Brain microvascular endothelial cell (primary cell): Measurements from ENCODE around the gene DNLZ.

Experiments used
- DNase-seq: peaks from one replicate; pipeline ENCODE4 v3.0.0-alpha.2; 2020
- H3K27ac ChIP-seq: fragments of 250-450 bp; sonication (Bioruptor Pico); 2 replicates; pipeline ENCODE4 v1.5.1; 2020; ENCODE audit warnings: mild to moderate bottlenecking, moderate library complexity
- H3K27me3 ChIP-seq: fragments of 250-450 bp; sonication (Bioruptor Pico); replicated peaks from 2 replicates; pipeline ENCODE4 v1.5.1; 2020; ENCODE audit warnings: mild to moderate bottlenecking
- H3K36me3 ChIP-seq: fragments of 250-450 bp; sonication (Bioruptor Pico); replicated peaks from 2 replicates; pipeline ENCODE4 v1.5.1; 2020; ENCODE audit warnings: mild to moderate bottlenecking
- H3K4me3 ChIP-seq: 2 replicates; pipeline ENCODE4 v1.5.1; 2011; ENCODE audit warnings: low read depth, mild to moderate bottlenecking, control low read depth, low read length, moderate library complexity
- in situ Hi-C: cut with HindIII; loops from 2 replicates; pipeline ENCODE4 v1.10.0; 2017; ENCODE audit warnings: low sequenced_read_pairs, low pct_ligation_motif_present
- TF ChIP-seq, protein P1 (sequence below): IDR thresholded peaks from 2 replicates; pipeline ENCODE4 v1.5.1; 2011; ENCODE audit warnings: low read depth, mild to moderate bottlenecking, moderate library complexity, low read length, control low read depth, inconsistent platforms; ENCODE audit errors: missing control alignments

DNLZ gene

GRCh38 chr9:136329636-136330405 is 33.7 kb downstream of the DNLZ start:
- no peak for DNase-seq
- no peak overlapping the region for H3K27ac ChIP-seq
- no peaks in the 10 kb centered on the region for H3K36me3 ChIP-seq
- H3K27me3 ChIP-seq = no peaks in the 10 kb centered on the region
- in situ Hi-C loops = no loop called here
- TF ChIP-seq, protein P1, sequence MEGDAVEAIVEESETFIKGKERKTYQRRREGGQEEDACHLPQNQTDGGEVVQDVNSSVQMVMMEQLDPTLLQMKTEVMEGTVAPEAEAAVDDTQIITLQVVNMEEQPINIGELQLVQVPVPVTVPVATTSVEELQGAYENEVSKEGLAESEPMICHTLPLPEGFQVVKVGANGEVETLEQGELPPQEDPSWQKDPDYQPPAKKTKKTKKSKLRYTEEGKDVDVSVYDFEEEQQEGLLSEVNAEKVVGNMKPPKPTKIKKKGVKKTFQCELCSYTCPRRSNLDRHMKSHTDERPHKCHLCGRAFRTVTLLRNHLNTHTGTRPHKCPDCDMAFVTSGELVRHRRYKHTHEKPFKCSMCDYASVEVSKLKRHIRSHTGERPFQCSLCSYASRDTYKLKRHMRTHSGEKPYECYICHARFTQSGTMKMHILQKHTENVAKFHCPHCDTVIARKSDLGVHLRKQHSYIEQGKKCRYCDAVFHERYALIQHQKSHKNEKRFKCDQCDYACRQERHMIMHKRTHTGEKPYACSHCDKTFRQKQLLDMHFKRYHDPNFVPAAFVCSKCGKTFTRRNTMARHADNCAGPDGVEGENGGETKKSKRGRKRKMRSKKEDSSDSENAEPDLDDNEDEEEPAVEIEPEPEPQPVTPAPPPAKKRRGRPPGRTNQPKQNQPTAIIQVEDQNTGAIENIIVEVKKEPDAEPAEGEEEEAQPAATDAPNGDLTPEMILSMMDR = no peak
- H3K4me3 ChIP-seq = peak overlapping the region; percentile 73

DNA sequence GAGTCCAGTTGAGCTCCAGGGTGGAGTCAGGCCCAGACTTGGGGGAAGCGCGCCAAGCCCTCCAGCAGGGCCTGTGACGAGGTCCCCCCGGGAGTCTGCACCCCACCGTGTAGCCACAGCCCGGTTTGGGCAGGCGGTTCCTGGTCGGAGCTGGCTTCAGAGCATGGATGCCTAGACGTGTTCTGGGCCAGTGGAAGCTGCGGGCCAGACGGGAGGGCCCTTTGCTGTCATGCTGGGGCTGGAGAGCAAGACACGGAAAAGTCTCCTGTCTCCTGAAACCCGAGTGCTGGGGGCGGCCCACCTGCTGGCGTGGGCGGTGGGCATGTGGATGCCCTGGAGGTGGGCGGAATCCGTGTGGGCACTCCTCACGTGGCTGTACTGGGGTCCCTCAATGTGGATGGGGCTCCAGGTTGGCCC is 34.3 kb downstream of the DNLZ start:
- in situ Hi-C loops = no loop called here
- Histone ChIP-seq H3K36me3 (no peaks in the 10 kb centered on the region), H3K27me3 (no peaks in the 10 kb centered on the region), H3K27ac (no peak overlapping the region), H3K4me3 (peak overlapping the region; percentile 73)
- TF ChIP-seq, protein P1 = no peak
- no peak for DNase-seq

DNA sequence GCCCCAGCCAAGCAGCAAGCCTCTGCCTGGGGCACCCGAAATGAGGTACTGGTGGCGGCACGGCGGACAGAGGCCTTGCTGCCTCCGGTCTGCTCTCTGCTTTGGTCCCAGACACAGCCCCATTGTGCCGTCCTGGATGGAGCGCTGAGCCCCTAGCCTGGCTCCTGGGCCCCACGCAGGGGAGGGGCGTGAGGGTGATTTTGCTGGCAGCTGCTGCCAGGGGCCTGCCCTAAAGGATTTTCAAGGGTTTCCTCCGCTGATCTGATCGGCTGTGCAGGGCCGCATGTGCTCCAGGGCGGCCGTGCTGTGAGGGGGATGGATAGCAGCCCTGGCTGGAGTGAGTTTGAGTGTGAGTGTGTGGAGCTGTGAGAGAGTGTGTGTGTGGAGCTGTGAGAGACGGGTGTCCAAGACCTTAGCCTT is 34.9 kb downstream of the DNLZ start:
- peak; percentile 13 for DNase-seq
- in situ Hi-C loops = no loop called here

DNA sequence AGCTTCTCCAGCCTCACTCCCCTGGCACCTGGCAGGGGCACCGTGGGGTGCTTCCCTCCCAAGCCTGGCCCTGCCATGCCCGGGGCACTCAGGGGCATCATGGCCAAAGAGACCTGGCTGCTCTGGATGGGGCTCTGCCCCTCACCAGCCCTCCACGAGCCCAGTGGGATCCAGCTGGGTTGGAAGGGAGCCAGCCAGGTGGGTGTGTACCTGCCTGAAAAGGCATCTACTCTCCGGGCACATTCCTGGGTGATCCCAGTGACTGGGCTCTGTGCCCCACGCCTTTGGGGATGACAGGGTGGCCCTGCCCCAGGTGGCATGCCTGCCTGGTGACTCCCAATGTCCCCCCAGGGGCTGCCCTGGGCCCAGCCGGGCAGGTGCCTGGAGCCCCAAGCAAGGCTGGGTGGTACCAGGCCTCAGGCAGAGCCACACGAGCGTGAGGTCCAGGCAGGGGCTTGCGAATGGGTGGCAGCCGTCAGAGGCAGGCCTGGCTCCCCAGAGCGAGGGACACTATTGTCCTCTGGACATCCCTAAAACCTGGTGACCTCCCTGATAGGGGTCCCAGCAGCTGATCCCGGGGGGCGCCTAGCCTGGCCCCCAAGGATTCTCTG is 35.4 kb downstream of the DNLZ start:
- in situ Hi-C loops = no loop called here
- no peak for DNase-seq
- Histone ChIP-seq H3K36me3 (no peaks in the 10 kb centered on the region), H3K27ac (no peak overlapping the region), H3K27me3 (no peaks in the 10 kb centered on the region), H3K4me3 (peak overlapping the region; percentile 73)
- TF ChIP-seq, protein P1 = no peak

More for the DNA sequence above, 34.9 kb downstream of the DNLZ start:
- H3K27ac ChIP-seq = no peak overlapping the region
- TF ChIP-seq, protein P1 = no peak
- peak overlapping the region; percentile 73 for H3K4me3 ChIP-seq
- H3K27me3 ChIP-seq = no peaks in the 10 kb centered on the region
- H3K36me3 ChIP-seq = no peaks in the 10 kb centered on the region

- no peak for DNase-seq
- Histone ChIP-seq H3K27ac (peak within 1 kb of the TSS; percentile 68), H3K36me3 (no peaks in the 10 kb centered on the region), H3K27me3 (no peaks in the 10 kb centered on the region), H3K4me3 (peak within 1 kb of the TSS; percentile 73)
- in situ Hi-C loops = no loop called here
- TF ChIP-seq, protein P1 = no peak
Measured at GRCh38 chr9:136327304-136327974, 36.1 kb downstream of the DNLZ start, which contains the start of gene GPSM1. Gene GPSM1, plus strand, starts transcription at chr9:136327539. Its CDS starts 157 bp downstream, at chr9:136327696.
